NCI-H524 treated with DMSO at 0.1 percent for 48 hours (cell line): ENCODE data around the gene SPATA3.
"Not testable (repeated sequence)": the region's sequence is repeated elsewhere in the genome, so short reads cannot be mapped to it uniquely, and the experiment has no call there.

ENCODE experiments used
- DNase-seq: peaks from one replicate; lab custom pipeline; 2025; lab: John Stamatoyannopoulos, UW

Gene SPATA3

DNA sequence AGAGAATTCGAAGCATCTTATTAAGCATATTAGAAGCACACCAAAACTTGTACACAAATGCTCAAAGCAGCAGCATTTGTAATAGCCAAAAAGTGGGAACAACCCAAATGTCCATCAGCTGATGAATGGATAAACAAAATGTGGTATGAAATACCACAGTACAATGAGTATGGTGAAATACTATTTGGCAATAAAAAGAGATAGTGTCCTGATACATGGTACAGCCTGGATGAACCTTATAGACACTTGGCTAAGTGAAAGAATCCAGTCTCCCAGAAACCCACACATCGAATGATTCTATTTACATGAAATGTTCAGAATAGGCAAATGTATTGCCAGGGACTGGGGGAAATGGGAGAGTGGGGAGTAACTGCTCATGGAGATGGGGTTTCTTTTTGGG lies 3.0 kb downstream of the SPATA3 start:
- no peak for DNase-seq

GRCh38 chr2:230999477-230999876 lies 3.6 kb downstream of the SPATA3 start:
- DNase-seq: no peak

DNA sequence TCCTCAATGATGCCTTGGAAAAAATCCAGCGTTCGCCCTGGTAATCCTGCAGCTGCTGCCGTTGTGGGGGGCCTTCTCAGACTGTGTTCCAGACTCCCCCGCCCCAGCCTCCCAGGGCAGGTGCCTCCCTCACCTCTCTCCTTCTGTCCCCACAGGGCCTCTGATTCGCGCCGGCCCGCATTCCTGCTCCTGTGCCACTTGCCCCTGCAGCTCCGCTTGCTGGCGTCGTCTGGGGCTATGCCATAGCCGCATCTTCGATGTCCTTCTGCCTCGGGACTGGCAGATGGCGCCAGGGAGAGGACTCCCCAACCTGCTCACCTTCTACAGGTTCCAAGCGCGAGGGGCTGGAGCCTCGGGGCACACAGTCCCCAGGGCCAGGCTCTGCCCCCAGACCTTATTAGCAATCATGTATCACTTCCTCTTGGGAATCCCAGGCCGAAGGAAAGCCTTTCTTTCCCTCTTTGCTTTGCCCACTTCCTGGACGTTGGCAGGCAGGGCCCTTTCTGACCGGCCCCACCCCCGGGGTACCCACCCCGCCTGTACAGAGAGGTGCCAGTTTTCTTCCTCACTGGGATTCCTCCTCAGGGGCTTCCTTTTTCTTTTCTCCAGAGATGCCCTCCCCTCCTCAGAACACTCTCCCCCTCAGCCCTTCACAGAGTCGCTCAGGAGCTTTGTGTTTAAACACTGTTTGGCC lies 4.4 kb downstream of the SPATA3 start:
- no peak for DNase-seq

GRCh38 chr2:231001036-231001435 lies 5.1 kb downstream of the SPATA3 start:
- DNase-seq: no peak

- DNase-seq: no peak
These were observed 6.0 kb downstream of the SPATA3 start for GRCh38 chr2:231001921-231002320.

- no peak for DNase-seq
These were observed 6.7 kb downstream of the SPATA3 start for GRCh38 chr2:231002641-231003040.

GRCh38 chr2:231003186-231003585 lies 7.3 kb downstream of the SPATA3 start:
- DNase-seq: no peak

- DNase-seq: not testable (repeated sequence)
These were observed 9.0 kb downstream of the SPATA3 start for GRCh38 chr2:231004930-231005329.

DNA sequence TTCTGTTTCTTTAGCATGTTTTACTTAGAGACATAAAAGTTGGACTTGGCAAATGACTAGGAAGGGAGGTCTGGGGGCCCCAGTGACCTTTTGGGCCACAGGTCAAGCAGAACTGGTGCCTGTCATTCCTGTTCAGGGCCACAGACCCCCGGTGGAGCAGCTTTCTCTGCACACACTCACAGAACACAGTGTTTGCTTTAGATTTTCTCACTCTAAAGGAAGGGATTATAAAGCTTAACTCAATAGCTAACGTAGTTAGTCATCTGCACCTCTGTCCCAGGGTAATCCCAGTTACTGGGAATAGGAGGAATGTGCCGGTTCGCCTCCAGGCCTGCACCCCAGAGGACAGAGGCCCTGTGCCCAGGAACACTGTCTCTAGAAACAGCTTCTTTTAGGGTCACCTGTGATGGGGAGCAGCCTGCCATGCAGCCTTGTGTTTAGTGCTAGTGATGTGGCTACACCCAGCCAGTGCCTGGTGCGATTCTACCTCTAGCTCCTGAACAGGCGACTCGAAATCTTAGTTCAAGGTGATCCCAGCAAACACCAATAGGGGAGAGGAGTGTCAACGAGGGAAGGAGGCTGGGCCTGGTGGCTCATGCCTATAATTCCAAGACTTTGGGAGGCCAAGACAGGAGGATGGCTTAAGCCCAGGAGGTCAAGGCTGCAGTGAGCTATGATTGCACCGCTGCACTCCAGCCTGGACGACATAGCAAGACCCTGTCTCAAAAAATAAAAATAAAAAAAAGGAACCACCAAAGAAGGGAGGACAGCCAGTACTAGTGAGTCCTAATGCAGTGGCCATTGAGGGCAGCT lies 11.6 kb downstream of the SPATA3 start:
- no peak for DNase-seq

DNA sequence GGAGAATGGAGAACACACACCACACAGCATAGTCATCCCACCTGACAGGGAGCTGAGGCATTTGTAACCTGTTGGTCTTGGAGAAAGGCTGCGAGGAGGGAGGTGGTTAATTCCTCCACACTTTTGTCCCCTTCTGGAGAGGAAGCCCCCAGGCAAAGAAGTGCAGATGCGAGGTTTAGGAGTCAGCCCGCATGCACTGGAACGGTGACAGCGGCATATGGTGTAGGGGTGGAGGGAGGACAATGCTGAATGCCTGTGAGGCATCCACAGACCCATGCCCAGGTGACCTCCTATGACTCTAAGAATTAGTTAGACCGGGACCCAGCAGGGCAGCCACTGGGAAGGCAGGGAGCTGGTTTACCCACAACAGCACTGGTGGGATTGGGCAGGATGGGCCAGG lies 12.2 kb downstream of the SPATA3 start:
- no peak for DNase-seq

DNA sequence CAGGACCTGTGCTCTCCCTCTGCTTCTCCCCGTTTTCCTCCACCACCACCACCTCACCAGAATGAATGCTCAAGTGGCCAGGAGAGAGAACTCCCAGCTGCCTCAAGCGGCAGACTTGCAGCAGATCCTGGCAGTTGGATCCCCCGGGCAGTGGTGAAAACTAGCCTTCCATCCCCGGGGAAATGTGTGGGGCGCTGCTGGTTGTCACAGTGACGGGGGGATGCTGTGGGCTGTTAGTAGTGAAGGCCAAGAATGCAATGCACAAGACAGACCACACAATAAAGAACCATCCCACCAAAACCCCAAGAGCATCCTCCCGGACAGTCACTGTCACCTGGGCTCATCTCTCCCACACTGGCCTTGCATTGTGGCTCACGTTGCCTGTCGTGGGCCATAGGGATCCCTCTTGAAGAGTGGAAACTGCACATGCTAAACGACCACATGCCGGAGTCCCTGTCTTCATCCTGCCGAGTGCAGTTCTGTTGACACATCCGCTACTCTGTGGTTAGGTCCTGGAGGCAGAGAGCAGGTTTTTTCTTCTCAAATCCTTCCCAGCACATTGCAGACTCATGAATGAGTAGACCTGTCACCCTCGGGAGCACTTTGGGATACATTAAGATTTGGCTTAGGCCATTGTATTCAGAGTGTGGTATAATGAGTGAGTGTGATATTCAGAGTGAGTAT lies 13.5 kb downstream of the SPATA3 start:
- DNase-seq: no peak

DNA sequence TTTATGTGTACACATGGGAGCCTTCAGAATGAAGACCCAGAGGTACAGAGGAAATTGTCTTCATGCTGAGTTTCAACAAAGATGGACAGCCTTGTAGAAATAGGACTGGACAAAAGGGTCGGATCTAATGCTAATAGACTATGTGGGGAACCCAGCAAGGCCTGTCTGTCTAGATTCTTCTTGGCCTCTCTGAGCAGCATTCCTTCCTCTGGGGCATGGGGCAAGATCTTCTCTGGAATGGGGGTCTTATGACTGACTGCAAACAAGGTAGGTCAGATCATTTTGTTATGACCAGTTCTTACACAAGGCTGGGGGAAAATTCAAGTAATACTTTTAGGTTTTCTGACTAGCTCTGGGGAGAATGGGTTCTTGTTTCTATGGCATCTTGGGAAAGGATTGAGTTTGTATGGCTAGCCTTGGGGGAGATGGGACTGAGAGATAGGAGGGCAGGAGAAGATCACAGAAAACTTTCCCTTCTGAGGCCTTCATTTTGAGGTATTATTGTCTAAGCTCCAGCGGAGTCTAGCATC lies 14.3 kb downstream of the SPATA3 start:
- no peak for DNase-seq

DNA sequence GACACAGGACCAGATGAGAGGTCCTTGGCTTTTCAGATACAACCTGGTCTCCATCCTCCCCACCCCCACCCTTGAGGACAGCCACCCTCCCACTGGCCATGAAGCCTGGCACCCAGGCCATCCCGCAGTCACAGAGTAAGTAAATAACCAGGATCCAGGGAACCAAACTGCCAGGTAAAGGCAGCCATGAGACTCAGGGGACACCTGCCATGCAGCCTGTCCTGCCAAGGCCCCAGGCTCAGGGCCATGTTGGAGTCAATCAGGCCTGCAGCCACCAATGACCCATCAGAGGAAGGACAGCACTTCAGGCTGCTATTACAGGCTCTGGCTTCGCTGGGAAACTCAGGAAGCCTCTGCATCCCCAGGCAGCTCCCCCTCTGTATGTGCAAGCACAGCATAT lies 15.6 kb downstream of the SPATA3 start:
- DNase-seq: no peak

DNA sequence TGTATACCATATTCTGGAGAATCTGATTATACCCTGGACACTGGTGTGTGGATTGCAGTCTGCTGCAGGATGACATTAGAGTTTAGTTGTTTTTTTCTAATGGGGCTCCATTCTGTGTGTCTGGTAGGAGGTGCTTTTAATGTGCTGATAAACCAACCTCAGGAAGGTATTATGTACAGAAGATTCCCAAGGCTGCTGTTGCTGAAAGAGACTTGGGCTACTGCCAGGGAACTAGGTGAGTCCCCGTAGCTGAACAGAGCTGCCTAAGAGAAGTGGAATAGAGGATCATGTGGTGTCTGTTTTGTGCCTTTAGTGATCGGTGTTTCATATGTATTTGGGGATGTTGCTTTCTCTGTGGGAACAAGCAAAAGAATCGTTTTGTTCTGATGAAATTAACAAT lies 16.5 kb downstream of the SPATA3 start:
- DNase-seq: no peak

DNA sequence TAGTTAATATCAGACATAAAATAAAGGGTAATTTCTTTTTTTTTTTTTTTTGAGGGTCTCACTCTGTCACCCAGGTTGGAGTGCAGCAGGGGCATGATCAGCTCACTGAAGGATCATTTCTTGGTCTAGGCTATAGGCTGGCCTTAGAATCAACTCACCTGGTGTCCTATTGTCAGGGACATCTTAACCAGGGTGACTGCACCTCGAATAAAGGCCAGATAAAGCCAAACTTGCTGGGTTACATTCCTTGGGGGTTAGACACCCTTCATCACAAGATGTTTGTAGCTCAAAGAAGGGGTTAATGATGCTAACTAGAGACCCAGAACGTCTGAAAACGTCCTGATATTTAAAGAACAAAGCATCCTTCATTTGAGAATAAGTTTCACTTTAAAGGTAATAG lies 17.9 kb downstream of the SPATA3 start:
- no peak for DNase-seq

DNA sequence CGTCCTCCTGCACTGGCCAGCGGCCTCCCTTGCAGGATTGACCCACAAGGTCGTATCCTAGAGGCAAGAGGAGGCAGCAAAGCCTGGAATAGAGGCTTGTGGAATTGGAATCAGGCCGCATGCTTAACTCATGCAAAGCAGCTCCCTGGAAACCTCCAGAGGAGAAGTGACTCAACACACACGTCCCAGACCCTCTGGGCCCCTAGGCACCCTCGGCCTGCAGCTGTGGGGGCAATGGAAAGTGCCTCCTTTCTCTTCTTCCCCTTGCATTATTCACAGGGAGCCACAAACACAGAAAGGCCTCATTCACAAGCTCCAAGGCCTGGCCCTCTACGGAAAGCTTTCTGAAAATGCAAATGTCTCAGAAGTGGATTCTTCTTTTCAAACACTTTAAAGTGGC lies 19.6 kb downstream of the SPATA3 start:
- DNase-seq: no peak

DNA sequence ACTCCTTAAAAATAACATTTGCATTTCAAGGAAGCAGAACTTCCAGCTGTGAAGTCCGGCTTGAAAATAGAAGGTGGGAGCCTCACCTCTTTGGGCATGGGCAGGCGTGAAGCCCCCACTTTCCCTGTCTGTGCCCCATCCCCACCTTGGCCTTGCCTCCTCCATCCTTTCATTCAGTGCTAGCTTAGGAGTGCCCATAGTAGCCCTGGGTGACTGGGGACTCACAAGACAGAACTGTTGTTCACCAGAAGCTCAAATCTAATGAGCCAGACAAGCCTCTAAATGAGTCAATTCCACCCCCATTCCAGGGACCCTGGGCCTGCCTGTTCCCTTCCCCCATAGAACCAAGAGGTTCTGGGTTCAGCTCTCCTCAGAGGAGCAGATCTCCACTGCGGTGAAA lies 20.0 kb downstream of the SPATA3 start:
- no peak for DNase-seq

DNA sequence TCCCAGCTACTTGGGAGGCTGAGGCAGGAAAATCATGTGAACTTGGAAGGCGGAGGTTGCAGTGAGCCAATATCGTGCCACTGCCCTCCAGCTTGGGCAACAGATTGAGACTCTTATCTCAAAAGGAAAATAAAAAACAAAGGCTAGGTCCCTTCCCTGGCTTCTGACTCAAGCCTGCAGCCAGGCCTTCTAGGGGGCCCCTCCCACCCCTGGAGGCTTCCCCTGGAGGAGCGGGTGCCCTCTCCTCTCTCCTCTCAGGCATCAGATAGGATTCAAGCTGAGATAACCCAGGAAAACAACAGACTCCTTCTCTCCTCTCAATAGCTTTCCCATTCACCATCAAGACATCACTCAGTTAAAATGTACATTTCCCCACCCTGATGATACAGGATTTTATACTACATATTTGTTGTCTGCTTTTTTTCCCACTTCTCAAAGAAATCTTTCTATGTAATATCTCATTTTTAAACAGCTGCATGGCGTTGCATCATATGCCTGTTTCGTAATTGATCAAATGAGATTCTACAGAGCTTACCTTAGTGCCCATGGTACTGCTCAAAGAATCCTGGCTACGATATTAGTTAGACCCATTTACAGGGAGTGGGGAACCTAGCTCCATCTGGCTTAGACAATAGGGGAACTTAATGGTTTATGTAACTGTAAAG lies 20.8 kb downstream of the SPATA3 start:
- DNase-seq: no peak

- DNase-seq: no peak
These were observed 21.3 kb downstream of the SPATA3 start for GRCh38 chr2:231017231-231017598.

- DNase-seq: no peak
These were observed 22.3 kb downstream of the SPATA3 start for GRCh38 chr2:231018184-231018583.

GRCh38 chr2:231025059-231025458 lies 29.1 kb downstream of the SPATA3 start:
- not testable (repeated sequence) for DNase-seq

GRCh38 chr2:231028889-231029288 lies 33.0 kb downstream of the SPATA3 start:
- no peak for DNase-seq
